SK-N-SH (cell line): ENCODE measurements around the gene CD200.

ENCODE experiments used
- CHD2 ChIP-seq: fragments of 150-350 bp; IDR thresholded peaks from 2 replicates; pipeline ENCODE4 v1.6.1; 2018; ENCODE audit warnings: low read length; ENCODE audit not compliant: partially characterized antibody
- CTCF ChIP-seq: fragments of 200-600 bp; sonication (generic); IDR thresholded peaks from 2 replicates; pipeline ENCODE4 v1.6.1; 2017; ENCODE audit warnings: antibody characterized with exemption, mild to moderate bottlenecking, moderate library complexity
- FOSL2 ChIP-seq: IDR thresholded peaks from 2 replicates; pipeline ENCODE4 v1.4.0; 2012; ENCODE audit warnings: low read depth, mild to moderate bottlenecking, moderate library complexity, borderline replicate concordance
- NRF1 ChIP-seq: IDR thresholded peaks from 2 replicates; pipeline ENCODE4 v1.6.1; 2012; ENCODE audit warnings: low read depth, mild to moderate bottlenecking, low read length
- RCOR1 ChIP-seq: fragments of 150-350 bp; IDR thresholded peaks from 2 replicates; pipeline ENCODE4 v1.6.1; 2017; ENCODE audit warnings: antibody characterized with exemption, low read length
- SIN3A ChIP-seq: IDR thresholded peaks from 2 replicates; pipeline ENCODE4 v1.6.1; 2012; ENCODE audit warnings: low read depth, mild to moderate bottlenecking, low read length, moderate library complexity, borderline replicate concordance
- TAF1 ChIP-seq: IDR thresholded peaks from 2 replicates; pipeline ENCODE4 v1.6.1; 2012; ENCODE audit warnings: low read depth, mild to moderate bottlenecking, low read length, moderate library complexity, borderline replicate concordance
- TF ChIP-seq, protein P1 (sequence below): IDR thresholded peaks from 2 replicates; pipeline ENCODE4 v1.4.0; 2012; ENCODE audit warnings: low read depth, borderline replicate concordance

DNA sequence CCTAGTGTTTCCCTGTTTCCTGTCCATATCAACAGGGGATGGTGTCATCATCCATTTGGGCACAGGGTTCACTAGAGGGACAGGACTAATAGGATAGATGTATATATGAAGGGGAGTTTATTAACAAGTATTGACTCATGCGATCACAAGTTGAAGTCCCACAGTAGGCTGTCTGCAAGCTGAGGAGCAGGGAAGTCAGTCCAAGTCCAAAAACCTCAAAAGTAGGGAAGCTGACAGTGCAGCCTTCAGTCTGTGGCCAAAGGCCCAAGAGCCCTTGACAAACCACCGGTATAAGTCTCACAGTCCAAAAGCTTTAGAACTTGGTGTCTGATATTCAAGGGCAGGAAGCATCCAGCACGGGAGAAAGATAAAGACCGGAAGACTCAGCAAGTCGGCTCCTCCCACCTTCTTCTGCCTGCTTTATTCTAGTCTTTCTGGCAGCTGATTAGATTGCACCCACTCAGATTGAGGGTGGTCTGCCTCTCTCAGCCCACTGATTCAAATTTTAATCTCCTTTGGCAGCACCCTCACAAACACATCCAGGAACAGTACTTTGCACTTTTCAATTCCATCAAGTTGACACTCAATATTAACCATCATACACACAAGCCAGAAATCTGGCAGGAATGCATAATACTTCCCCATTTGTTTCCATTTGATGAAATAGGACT lies 43.4 kb downstream of the CD200 start:
- TF ChIP-seq, protein P1, sequence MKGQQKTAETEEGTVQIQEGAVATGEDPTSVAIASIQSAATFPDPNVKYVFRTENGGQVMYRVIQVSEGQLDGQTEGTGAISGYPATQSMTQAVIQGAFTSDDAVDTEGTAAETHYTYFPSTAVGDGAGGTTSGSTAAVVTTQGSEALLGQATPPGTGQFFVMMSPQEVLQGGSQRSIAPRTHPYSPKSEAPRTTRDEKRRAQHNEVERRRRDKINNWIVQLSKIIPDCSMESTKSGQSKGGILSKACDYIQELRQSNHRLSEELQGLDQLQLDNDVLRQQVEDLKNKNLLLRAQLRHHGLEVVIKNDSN: no peak
- no peak for TF ChIP-seq SIN3A
- TF ChIP-seq TAF1: no peak
- TF ChIP-seq NRF1: no peak
- TF ChIP-seq CHD2: no peak
- TF ChIP-seq CTCF: no peak
- no peak for TF ChIP-seq FOSL2
- no peak for TF ChIP-seq RCOR1
